Adrenal gland (tissue), 12 donors: ENCODE data around the gene SREBF2. TPM values are rescaled to one million over a fixed set of nuclear protein-coding genes. Genes with fewer than 3 reads are reported as not detected.

Experiments used
- DNase-seq, 7 donors: peaks; one replicate each; pipeline ENCODE4 v3.0.0-alpha.2; 2019 to 2020
- H3K27ac ChIP-seq, 5 donors: fragments of 200-600 bp; sonication (generic) in 4 of 5; 1 replicate in 3 of 5; 2 replicates in 2 of 5; pipeline versions ENCODE4 v1.5.1 to v1.8.0; 2016 to 2020; ENCODE audit warnings: mild to moderate bottlenecking in 1 of 5
- H3K27me3 ChIP-seq: fragments of 200-600 bp; 2 replicates; pipeline ENCODE4 v1.8.0; 2021
- H3K36me3 ChIP-seq, 2 donors: fragments of 200-600 bp; replicated peaks in 1 of 2; 1 replicate in 1 of 2; 2 replicates in 1 of 2; pipeline versions ENCODE4 v1.5.1 to v1.8.0; 2018 to 2022
- H3K4me1 ChIP-seq, 2 donors: fragments of 200-600 bp; replicated peaks in 1 of 2; 1 replicate in 1 of 2; 2 replicates in 1 of 2; pipeline versions ENCODE4 v1.5.1 to v1.8.0; 2018 to 2021
- H3K4me3 ChIP-seq, 4 donors: fragments of 200-600 bp; sonication (generic) in 3 of 4; one replicate each; pipeline ENCODE4 v1.5.1; 2016 to 2018
- H3K9me3 ChIP-seq, 3 donors: fragments of 200-600 bp; sonication (generic) in 1 of 3; replicated peaks in 1 of 3; 1 replicate in 2 of 3; 2 replicates in 1 of 3; pipeline versions ENCODE4 v1.5.1 to v1.8.0; 2016 to 2021
- CTCF ChIP-seq, 6 experiments: fragments of 450-650 bp in 4 of 6; fragments of 200-600 bp in 2 of 6; sonication (generic) in 1 of 6; IDR thresholded peaks; 1 replicate in 5 of 6; 2 replicates in 1 of 6; pipeline versions ENCODE4 v1.5.1 to v1.8.0; 2016 to 2021; ENCODE audit warnings: antibody characterized with exemption in 6 of 6, mild to moderate bottlenecking in 2 of 6, moderate library complexity in 1 of 6
- POLR2A ChIP-seq, 2 donors: fragments of 450-650 bp; IDR thresholded peaks; one replicate each; pipeline ENCODE4 v1.6.1; 2017; ENCODE audit warnings: antibody characterized with exemption in 2 of 2, mild to moderate bottlenecking in 2 of 2, moderate library complexity in 1 of 2
- WGBS, 4 donors: extraction: QIAGEN DNeasy Blood & Tissue Kit in 2 of 4; methylation state at CpG; one replicate each; pipeline versions ENCODE4 v1.1.5 to v1.1.7; 2013 to 2017; 5-methylcytosine and 5-hydroxymethylcytosine counted together
- intact Hi-C, 2 donors: fragments of 100-400 bp; cut with DNase I; formaldehyde crosslinking; loops; one replicate each; pipeline versions ENCODE4 v1.14.1 to v1.15.0; 2022 to 2023
- polyA plus RNA-seq, 3 donors: library from polyadenylated mRNA; stranded (reverse); fragments of 200-250 nt in 2 of 3; fragments of 350-450 nt in 1 of 3; fragmentation: Illumina TruSeq in 1 of 3; extraction: RNeasy Lipid Tissue Mini Kit (QIAGEN cat#74804) in 1 of 3; gene quantifications; one replicate each; pipeline ENCODE4 v1.2.3, GENCODE V29; 2013 to 2014
- total RNA-seq, 9 donors: library from RNA; depleted of rRNA in 4 of 9; stranded (reverse); fragments of >200 nt in 4 of 9; fragments of 120-200 nt in 1 of 9; fragmentation: NEBNext Ultra II Directional in 1 of 9; extraction: Animal tissue kit (Norgen Biotek cat#: 25700) in 1 of 9; gene quantifications; one replicate each; pipeline versions ENCODE4 v1.1.0 to v1.2.4, GENCODE V29; 2013 to 2023
- donor health status: healthy with polysubstance abuse.
- donor health status: Bipolar disorder and iron deficiency.
- donor health status: DM: yes; HTN: yes; CAD: no.
- donor health status: DM: no; HTN: no; CAD: no.
- donor health status: DM: no; HTN: no; CAD: no.
- donor health status: DM: yes; HTN: yes; CAD: no.

The SREBF2 gene
- total and polyA plus RNA-seq, 12 donors, result 67.5 to 263 (median 149) TPM

- WGBS, 4 donors, result 45 to 59% (median 51%) methylated on average over 5 of the region's 5 CpGs
- intact Hi-C loops, result no loop called here
- H3K4me1 ChIP-seq, result peaks cover 50 to 56% of the 10 kb centered on the region in 2 donors
Measured at GRCh38 chr22:41848468-41848867, 15.6 kb downstream of the SREBF2 start.

GRCh38 chr22:41856469-41856868 is 23.6 kb downstream of the SREBF2 start:
- WGBS, 4 donors, result 78 to 91% (median 85%) methylated on average over 2 of the region's 2 CpGs
- intact Hi-C loops, result no loop called here
- H3K27ac ChIP-seq, result peak overlapping the region in 3 of 5 donors; percentile 38 to 52 (median 46)
- H3K4me1 ChIP-seq, result peaks cover 27 to 52% of the 10 kb centered on the region in 2 donors
- no peaks in the 10 kb centered on the region for H3K36me3 ChIP-seq
- no peak for DNase-seq
- H3K27me3 ChIP-seq, result no peaks in the 10 kb centered on the region
- no peaks in the 10 kb centered on the region for H3K9me3 ChIP-seq
- no peak for TF ChIP-seq POLR2A (IDR thresholded peaks at IDR 0.05)
- no peak for TF ChIP-seq CTCF (IDR thresholded peaks at IDR 0.05)
- no peak overlapping the region for H3K4me3 ChIP-seq

More at GRCh38 chr22:41848468-41848867, 15.6 kb downstream of the SREBF2 start:
- peak in 5 of 7 donors; percentile 46 to 71 (median 57) for DNase-seq
- no peaks in the 10 kb centered on the region for H3K27me3 ChIP-seq
- H3K4me3 ChIP-seq, result no peak overlapping the region
- no peaks in the 10 kb centered on the region for H3K36me3 ChIP-seq
- no peaks in the 10 kb centered on the region for H3K9me3 ChIP-seq
- TF ChIP-seq POLR2A (IDR thresholded peaks at IDR 0.05) (no peak), CTCF (IDR thresholded peaks at IDR 0.05) (peak in 2 of 6 experiments; percentile 12 to 18)
- H3K27ac ChIP-seq, result peak overlapping the region in 2 of 5 donors; percentile 3 to 64

- 45 to 55% (median 48%) methylated on average over 7 of the region's 7 CpGs for WGBS, 4 donors
- peaks cover 33 to 60% of the 10 kb centered on the region in 2 donors for H3K4me1 ChIP-seq
- no peaks in the 10 kb centered on the region for H3K27me3 ChIP-seq
- intact Hi-C loops, result no loop called here
- H3K4me3 ChIP-seq, result no peak overlapping the region
- no peaks in the 10 kb centered on the region for H3K9me3 ChIP-seq
- peak in 6 of 7 donors; percentile 62 to 78 (median 70) for DNase-seq
- no peaks in the 10 kb centered on the region for H3K36me3 ChIP-seq
- TF ChIP-seq CTCF (IDR thresholded peaks at IDR 0.05), result peak; percentile 22 to 68 (median 56)
- TF ChIP-seq POLR2A (IDR thresholded peaks at IDR 0.05), result no peak
- peak overlapping the region in 3 of 5 donors; percentile 33 to 46 (median 38) for H3K27ac ChIP-seq
Measured at GRCh38 chr22:41857155-41857859, 24.4 kb downstream of the SREBF2 start.

- TF ChIP-seq CTCF (IDR thresholded peaks at IDR 0.05) (no peak), POLR2A (IDR thresholded peaks at IDR 0.05) (no peak)
- intact Hi-C loops, result no loop called here
- Histone ChIP-seq H3K27ac (peak overlapping the region in 2 of 5 donors; percentile 33 to 62), H3K36me3 (no peaks in the 10 kb centered on the region), H3K4me3 (no peak overlapping the region), H3K27me3 (no peaks in the 10 kb centered on the region), H3K4me1 (peaks cover 37 to 64% of the 10 kb centered on the region in 2 donors), H3K9me3 (no peaks in the 10 kb centered on the region)
- no peak for DNase-seq
Measured at GRCh38 chr22:41857860-41858199, 24.9 kb downstream of the SREBF2 start.
